Mesodermal cell (in vitro differentiated cells): ENCODE results near the gene DRGX.

ENCODE experiments used
- H3K27ac ChIP-seq: 2 replicates; pipeline ENCODE4 v1.7.0; 2013; ENCODE audit warnings: mild to moderate bottlenecking, low read depth, low read length, moderate library complexity; ENCODE audit not compliant: severe bottlenecking
- H3K36me3 ChIP-seq: 2 replicates; pipeline ENCODE4 v1.7.1; 2013; ENCODE audit warnings: mild to moderate bottlenecking, low read length, moderate library complexity; ENCODE audit not compliant: control insufficient read depth, insufficient read depth
- H3K4me1 ChIP-seq: one replicate; pipeline ENCODE4 v1.7.1; 2013; ENCODE audit warnings: mild to moderate bottlenecking, low read length; ENCODE audit not compliant: insufficient read depth, control insufficient read depth, poor library complexity, severe bottlenecking
- H3K4me3 ChIP-seq: 2 replicates; pipeline ENCODE4 v1.7.0; 2013; ENCODE audit warnings: low read length, control low read depth, mild to moderate bottlenecking; ENCODE audit not compliant: insufficient read depth, poor library complexity, severe bottlenecking; ENCODE audit errors: extremely low read depth
- H3K9me3 ChIP-seq: 2 replicates; pipeline ENCODE4 v1.7.1; 2013; ENCODE audit warnings: mild to moderate bottlenecking, low read length, moderate library complexity; ENCODE audit not compliant: control insufficient read depth
- WGBS, 2 experiments: methylation state at CpG; one replicate each; pipeline ENCODE4 v1.1.5; 2013; ENCODE audit warnings: missing lambda C conversion rate in 2 of 2; ENCODE audit not compliant: insufficient coverage in 2 of 2; 5-methylcytosine and 5-hydroxymethylcytosine counted together

Gene DRGX

GRCh38 chr10:49381111-49381900 lies 14.6 kb downstream of the DRGX start:
- no peak overlapping the region for H3K27ac ChIP-seq
- no peaks in the 10 kb centered on the region for H3K9me3 ChIP-seq
- WGBS, 2 experiments, result 82 to 83% methylated on average over 12 to 14 of the region's 14 CpGs
- H3K36me3 ChIP-seq, result no peaks in the 10 kb centered on the region
- no peak overlapping the region for H3K4me3 ChIP-seq
- H3K4me1 ChIP-seq, result no peaks in the 10 kb centered on the region

- WGBS, 2 experiments, result 70 to 72% methylated on average over 9 to 11 of the region's 13 CpGs
- no peaks in the 10 kb centered on the region for H3K36me3 ChIP-seq
- H3K4me1 ChIP-seq, result no peaks in the 10 kb centered on the region
- no peak overlapping the region for H3K4me3 ChIP-seq
- no peak overlapping the region for H3K27ac ChIP-seq
- H3K9me3 ChIP-seq, result no peaks in the 10 kb centered on the region
Observed at GRCh38 chr10:49379596-49380410, 16.1 kb downstream of the DRGX start.

- no peak overlapping the region for H3K4me3 ChIP-seq
- H3K36me3 ChIP-seq, result no peaks in the 10 kb centered on the region
- 57 to 73% methylated on average over 2 to 3 of the region's 4 CpGs for WGBS, 2 experiments
- no peak overlapping the region for H3K27ac ChIP-seq
- H3K4me1 ChIP-seq, result no peaks in the 10 kb centered on the region
- H3K9me3 ChIP-seq, result no peaks in the 10 kb centered on the region
Observed at GRCh38 chr10:49377256-49377655, 18.6 kb downstream of the DRGX start.

- no peak overlapping the region for H3K27ac ChIP-seq
- 77 to 83% methylated on average over 1 to 2 of the region's 3 CpGs for WGBS, 2 experiments
- H3K9me3 ChIP-seq, result no peaks in the 10 kb centered on the region
- no peaks in the 10 kb centered on the region for H3K4me1 ChIP-seq
- no peaks in the 10 kb centered on the region for H3K36me3 ChIP-seq
- no peak overlapping the region for H3K4me3 ChIP-seq
Observed at GRCh38 chr10:49375611-49376010, 20.3 kb downstream of the DRGX start.

DNA sequence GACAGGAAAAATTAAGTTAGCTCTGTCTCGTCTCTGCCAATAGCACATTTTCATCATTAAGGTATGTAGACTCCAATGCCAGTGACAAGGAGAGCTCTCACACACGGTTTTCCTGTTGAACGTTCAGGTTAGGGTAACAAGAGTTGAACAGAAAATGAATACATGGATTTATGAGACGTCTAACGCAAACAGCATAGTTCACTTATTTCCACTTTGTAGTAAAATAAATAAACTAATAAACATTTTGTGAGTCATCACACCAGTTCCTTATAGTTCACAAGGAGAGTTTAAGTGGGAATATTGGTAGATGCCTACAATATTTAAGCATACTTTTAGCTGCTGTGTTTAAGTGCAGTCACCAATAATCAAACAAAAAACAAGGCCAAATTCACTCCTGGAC lies 21.1 kb downstream of the DRGX start:
- Histone ChIP-seq H3K4me3 (no peak overlapping the region), H3K4me1 (peaks cover 2% of the 10 kb centered on the region), H3K27ac (no peak overlapping the region), H3K36me3 (no peaks in the 10 kb centered on the region), H3K9me3 (no peaks in the 10 kb centered on the region)
- 100% methylated on average over 1 of the region's 5 CpGs; no CpG with 5 or more reads in 1 of the 2 experiments for WGBS, 2 experiments

DNA sequence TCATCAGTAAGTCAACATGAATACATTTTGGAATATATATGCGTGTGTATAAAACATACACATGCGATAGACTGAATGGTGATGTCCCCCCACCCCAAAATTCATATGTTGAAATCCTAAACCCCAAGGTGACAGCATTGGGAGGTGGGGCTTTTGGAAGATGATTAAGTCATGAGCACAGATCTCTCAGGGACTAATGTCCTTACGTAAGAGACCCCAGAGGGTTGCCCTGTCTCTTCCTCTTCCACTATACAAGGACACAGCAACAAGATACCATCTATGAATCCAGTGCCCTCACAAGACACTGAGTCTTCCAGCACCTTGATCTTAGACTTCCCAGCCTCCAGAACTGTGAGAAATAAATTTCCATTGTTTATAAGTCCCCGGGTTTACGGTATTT lies 22.5 kb downstream of the DRGX start:
- no peak overlapping the region for H3K4me3 ChIP-seq
- H3K9me3 ChIP-seq, result no peaks in the 10 kb centered on the region
- no peak overlapping the region for H3K27ac ChIP-seq
- whole genome bisulfite sequencing, 2 experiments, result 83% methylated on average over 1 of the region's 5 CpGs; no CpG with 5 or more reads in 1 of the 2 experiments
- no peaks in the 10 kb centered on the region for H3K36me3 ChIP-seq
- H3K4me1 ChIP-seq, result peaks cover 12% of the 10 kb centered on the region

DNA sequence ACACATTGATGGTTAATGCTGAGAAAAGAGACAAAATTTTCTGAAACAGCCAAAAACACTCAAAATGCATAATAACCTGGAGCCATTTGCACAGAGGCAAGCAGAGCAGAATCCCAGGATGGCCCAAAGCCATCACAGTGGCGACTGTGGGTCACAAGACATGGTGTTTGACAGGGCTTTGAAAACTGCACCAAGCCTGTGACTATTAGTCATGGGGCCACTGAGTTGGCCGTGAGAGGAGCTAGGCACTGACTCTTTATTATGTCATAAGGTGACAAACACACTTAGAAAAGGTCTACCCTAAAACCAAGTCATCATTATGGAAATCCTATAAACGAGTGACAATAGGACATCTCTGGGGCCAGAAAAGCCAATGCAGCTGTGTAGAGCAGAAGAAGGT lies 23.9 kb downstream of the DRGX start:
- no peak overlapping the region for H3K4me3 ChIP-seq
- H3K27ac ChIP-seq, result no peak overlapping the region
- H3K36me3 ChIP-seq, result no peaks in the 10 kb centered on the region
- WGBS, 2 experiments, result 75 to 88% methylated on average over 1 to 3 of the region's 3 CpGs
- H3K9me3 ChIP-seq, result no peaks in the 10 kb centered on the region
- peaks cover 12% of the 10 kb centered on the region for H3K4me1 ChIP-seq

GRCh38 chr10:49370326-49371100 lies 25.4 kb downstream of the DRGX start:
- H3K4me3 ChIP-seq, result no peak overlapping the region
- no peaks in the 10 kb centered on the region for H3K9me3 ChIP-seq
- no peak overlapping the region for H3K27ac ChIP-seq
- 92 to 100% methylated on average over 5 of the region's 8 CpGs for WGBS, 2 experiments
- no peaks in the 10 kb centered on the region for H3K36me3 ChIP-seq
- H3K4me1 ChIP-seq, result peaks cover 12% of the 10 kb centered on the region

DNA sequence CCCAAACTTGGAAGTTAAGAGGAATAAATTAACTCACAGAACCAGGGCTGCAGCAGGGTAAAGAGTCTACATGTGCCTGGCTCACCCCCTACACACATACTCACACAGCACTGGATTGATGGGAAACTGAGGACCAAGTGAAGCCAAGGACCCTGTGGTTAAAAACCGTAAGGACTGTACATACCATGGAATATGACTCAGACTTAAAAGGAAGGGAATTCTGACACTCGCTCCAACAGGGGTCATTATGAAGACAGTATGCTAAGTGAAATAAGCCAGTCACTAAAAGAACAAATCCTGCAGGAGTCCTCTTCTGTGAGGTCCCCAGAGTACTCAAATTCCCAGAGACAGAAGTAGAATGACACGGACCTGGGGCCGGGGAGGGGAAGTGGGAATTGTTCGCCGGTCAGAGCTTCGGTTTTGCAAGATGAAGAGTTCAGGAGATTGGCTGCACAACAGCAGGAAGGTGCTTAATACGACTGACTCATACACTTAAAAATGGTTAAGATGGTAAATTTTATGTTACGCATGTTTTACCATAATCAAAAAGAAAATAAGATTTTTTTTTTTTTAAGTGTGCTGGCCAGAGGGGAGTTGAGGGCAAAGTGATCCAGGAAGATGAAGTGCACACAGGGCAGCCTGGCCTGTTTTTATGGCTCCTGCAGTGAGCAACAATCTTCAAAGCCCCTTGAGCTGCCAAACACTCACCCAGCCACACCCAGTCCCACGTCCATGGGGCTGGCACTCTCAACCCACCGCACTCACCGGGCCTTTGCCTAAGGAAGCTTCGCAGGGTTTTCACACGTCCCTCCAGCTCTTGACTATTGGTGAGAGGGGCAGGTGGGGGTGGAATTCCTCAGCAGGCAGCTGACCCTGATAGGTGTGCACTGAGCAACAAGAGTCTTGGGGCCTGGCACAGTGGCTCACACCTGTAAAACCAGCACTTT lies 26.4 kb downstream of the DRGX start:
- WGBS, 2 experiments, result 68 to 86% methylated on average over 7 to 10 of the region's 14 CpGs
- Histone ChIP-seq H3K4me1 (peaks cover 12% of the 10 kb centered on the region), H3K4me3 (no peak overlapping the region), H3K27ac (no peak overlapping the region), H3K9me3 (no peaks in the 10 kb centered on the region), H3K36me3 (no peaks in the 10 kb centered on the region)

GRCh38 chr10:49368256-49368655 lies 27.6 kb downstream of the DRGX start:
- H3K4me1 ChIP-seq, result peaks cover 12% of the 10 kb centered on the region
- H3K36me3 ChIP-seq, result no peaks in the 10 kb centered on the region
- no peak overlapping the region for H3K4me3 ChIP-seq
- WGBS, 2 experiments, result 88 to 95% methylated on average over 1 to 4 of the region's 4 CpGs
- H3K9me3 ChIP-seq, result no peaks in the 10 kb centered on the region
- no peak overlapping the region for H3K27ac ChIP-seq
